ENCODE measurements around the gene PNRC1.

DNA sequence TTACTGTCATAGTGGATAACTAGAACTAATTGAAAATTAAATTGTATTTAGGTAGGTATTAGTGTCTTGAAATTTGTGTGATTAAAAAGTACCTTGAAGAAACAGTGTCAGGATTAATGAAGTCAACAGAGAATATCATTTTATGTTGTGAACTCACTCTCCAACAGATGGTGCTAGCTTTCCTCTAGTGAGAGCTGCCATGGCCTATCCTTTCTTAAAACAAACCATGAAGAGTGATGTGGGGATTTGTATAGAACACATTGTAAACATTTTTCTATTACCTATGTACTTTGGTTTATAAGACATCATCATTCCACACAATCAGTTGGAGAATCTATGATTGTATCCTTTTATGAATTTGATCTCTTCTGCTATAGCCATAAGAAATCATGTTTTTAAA lies 42.1 kb downstream of the PNRC1 start:
- TF ChIP-seq, protein P1, sequence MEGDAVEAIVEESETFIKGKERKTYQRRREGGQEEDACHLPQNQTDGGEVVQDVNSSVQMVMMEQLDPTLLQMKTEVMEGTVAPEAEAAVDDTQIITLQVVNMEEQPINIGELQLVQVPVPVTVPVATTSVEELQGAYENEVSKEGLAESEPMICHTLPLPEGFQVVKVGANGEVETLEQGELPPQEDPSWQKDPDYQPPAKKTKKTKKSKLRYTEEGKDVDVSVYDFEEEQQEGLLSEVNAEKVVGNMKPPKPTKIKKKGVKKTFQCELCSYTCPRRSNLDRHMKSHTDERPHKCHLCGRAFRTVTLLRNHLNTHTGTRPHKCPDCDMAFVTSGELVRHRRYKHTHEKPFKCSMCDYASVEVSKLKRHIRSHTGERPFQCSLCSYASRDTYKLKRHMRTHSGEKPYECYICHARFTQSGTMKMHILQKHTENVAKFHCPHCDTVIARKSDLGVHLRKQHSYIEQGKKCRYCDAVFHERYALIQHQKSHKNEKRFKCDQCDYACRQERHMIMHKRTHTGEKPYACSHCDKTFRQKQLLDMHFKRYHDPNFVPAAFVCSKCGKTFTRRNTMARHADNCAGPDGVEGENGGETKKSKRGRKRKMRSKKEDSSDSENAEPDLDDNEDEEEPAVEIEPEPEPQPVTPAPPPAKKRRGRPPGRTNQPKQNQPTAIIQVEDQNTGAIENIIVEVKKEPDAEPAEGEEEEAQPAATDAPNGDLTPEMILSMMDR (conservative IDR thresholded peaks at IDR 0.05; ENCODE audit: low read depth, low read length), result peak; percentile 71
- TF ChIP-seq EZH2phosphoT487 (IDR thresholded peaks at IDR 0.05; ENCODE audit: borderline replicate concordance, low read length), result no peak
- TF ChIP-seq EZH2 (IDR thresholded peaks at IDR 0.05; ENCODE audit: low read length, unreplicated experiment), result no peak

Measured in PC-3 (cell line).